Parathyroid adenoma (tissue), 2 donors: ENCODE results near the gene LCN6.
"Not testable (repeated sequence)": the region's sequence is repeated elsewhere in the genome, so short reads cannot be mapped to it uniquely, and the experiment has no call there.

ENCODE experiments used
- H2AFZ ChIP-seq: fragments of 300-600 bp; sonication (generic); one replicate; pipeline ENCODE4 v1.7.0; 2017; ENCODE audit warnings: antibody characterized with exemption, mild to moderate bottlenecking
- H3K27ac ChIP-seq: fragments of 300-600 bp; sonication (generic); one replicate; pipeline ENCODE4 v1.7.0; 2017
- H3K27me3 ChIP-seq: fragments of 300-600 bp; sonication (generic); one replicate; pipeline ENCODE4 v1.7.0; 2017; ENCODE audit warnings: low read length; ENCODE audit not compliant: control insufficient read depth, insufficient read depth
- H3K36me3 ChIP-seq: fragments of 300-600 bp; sonication (generic); one replicate; pipeline ENCODE4 v1.7.0; 2017; ENCODE audit warnings: low read length; ENCODE audit not compliant: control insufficient read depth, insufficient read depth
- H3K4me1 ChIP-seq: fragments of 300-600 bp; sonication (generic); one replicate; pipeline ENCODE4 v1.7.0; 2017; ENCODE audit warnings: control low read depth
- H3K4me2 ChIP-seq: fragments of 300-600 bp; sonication (generic); one replicate; pipeline ENCODE4 v1.7.0; 2017; ENCODE audit warnings: low read length
- H3K4me3 ChIP-seq: fragments of 300-600 bp; sonication (generic); one replicate; pipeline ENCODE4 v1.7.0; 2017; ENCODE audit warnings: low read depth, low read length
- H3K79me2 ChIP-seq: fragments of 300-600 bp; sonication (generic); one replicate; pipeline ENCODE4 v1.7.0; 2017; ENCODE audit warnings: control low read depth
- H3K9ac ChIP-seq: fragments of 300-600 bp; sonication (generic); one replicate; pipeline ENCODE4 v1.7.0; 2017; ENCODE audit warnings: mild to moderate bottlenecking
- H3K9me3 ChIP-seq: fragments of 300-600 bp; sonication (generic); one replicate; pipeline ENCODE4 v1.7.0; 2017; ENCODE audit warnings: low read length; ENCODE audit not compliant: control insufficient read depth
- CTCF ChIP-seq: fragments of 300-600 bp; sonication (generic); IDR thresholded peaks from one replicate; pipeline ENCODE4 v1.7.0; 2017; ENCODE audit warnings: antibody characterized with exemption, mild to moderate bottlenecking
- donor health status: primary hyperparathyroidism.

The LCN6 gene

DNA sequence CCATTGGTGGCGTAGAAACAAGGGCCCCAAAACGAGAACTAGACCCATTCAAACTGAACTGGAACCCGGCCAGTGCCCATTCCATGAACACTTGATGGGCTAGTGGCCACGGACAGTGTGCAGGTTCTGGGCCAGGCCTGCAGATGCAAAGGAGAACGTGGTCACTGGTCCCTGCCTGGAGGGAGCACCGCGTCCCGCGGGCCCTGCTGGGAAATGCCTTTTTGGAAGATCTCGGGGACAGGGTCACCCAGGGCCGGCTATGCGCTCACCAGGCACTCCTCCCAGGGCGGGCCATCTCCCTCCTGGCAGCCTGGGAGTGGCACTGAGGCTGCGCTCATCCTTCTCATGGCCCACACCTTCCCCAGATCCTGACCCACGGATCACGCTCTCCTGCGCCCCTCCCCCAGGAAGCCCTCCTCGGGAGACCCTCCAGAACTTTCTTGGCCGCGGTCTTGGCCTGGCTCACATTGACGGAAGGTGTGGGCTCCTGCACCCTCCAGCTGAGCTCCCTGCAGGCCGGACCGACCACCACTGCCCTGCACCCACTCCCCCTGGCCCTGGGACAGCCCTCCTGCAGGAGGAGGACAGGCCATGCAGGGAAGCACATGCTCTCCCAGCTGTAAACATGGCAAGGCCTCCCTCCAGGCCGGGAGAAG is 38.7 kb downstream of the LCN6 start:
- no peak overlapping the region for H2AFZ ChIP-seq
- H3K27me3 ChIP-seq = no peaks in the 10 kb centered on the region
- no peaks in the 10 kb centered on the region for H3K9me3 ChIP-seq
- no peaks in the 10 kb centered on the region for H3K79me2 ChIP-seq
- no peak overlapping the region for H3K27ac ChIP-seq
- H3K4me2 ChIP-seq = no peak overlapping the region
- H3K4me3 ChIP-seq = no peak overlapping the region
- no peak overlapping the region for H3K9ac ChIP-seq
- no peaks in the 10 kb centered on the region for H3K4me1 ChIP-seq
- no peaks in the 10 kb centered on the region for H3K36me3 ChIP-seq
- no peak for TF ChIP-seq CTCF

GRCh38 chr9:136707849-136708517 is 40.3 kb downstream of the LCN6 start:
- no peaks in the 10 kb centered on the region for H3K9me3 ChIP-seq
- no peaks in the 10 kb centered on the region for H3K79me2 ChIP-seq
- H3K4me3 ChIP-seq = no peak overlapping the region
- no peak for TF ChIP-seq CTCF
- H3K27me3 ChIP-seq = no peaks in the 10 kb centered on the region
- no peak overlapping the region for H3K27ac ChIP-seq
- H3K9ac ChIP-seq = no peak overlapping the region
- H3K4me1 ChIP-seq = no peaks in the 10 kb centered on the region
- H3K4me2 ChIP-seq = no peak overlapping the region
- H3K36me3 ChIP-seq = no peaks in the 10 kb centered on the region
- H2AFZ ChIP-seq = no peak overlapping the region

GRCh38 chr9:136707011-136707410 is 41.3 kb downstream of the LCN6 start:
- TF ChIP-seq CTCF = no peak
- H3K27me3 ChIP-seq = no peaks in the 10 kb centered on the region
- H3K9me3 ChIP-seq = no peaks in the 10 kb centered on the region
- H3K4me1 ChIP-seq = no peaks in the 10 kb centered on the region
- H3K27ac ChIP-seq = no peak overlapping the region
- H3K9ac ChIP-seq = no peak overlapping the region
- no peak overlapping the region for H3K4me3 ChIP-seq
- H3K4me2 ChIP-seq = no peak overlapping the region
- no peaks in the 10 kb centered on the region for H3K36me3 ChIP-seq
- no peaks in the 10 kb centered on the region for H3K79me2 ChIP-seq
- H2AFZ ChIP-seq = no peak overlapping the region

DNA sequence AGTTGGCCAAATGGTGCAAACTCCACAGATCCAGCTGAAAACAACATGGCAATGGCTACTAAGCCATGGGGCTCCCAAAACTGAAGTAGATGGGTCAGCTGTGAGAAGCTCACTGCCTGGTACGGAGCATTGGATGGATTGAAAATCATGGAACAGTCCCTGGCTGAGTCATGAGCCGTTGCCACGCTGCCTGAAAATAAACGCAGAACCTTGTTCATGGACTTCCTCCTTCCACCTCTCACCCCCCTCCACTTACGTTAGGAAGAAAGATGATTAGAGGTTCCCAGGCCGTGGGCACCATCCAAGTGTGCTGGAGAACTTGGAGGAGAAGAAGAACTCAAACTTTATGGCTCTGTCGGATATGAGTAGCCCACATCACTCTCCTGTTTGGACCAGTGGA is 42.8 kb downstream of the LCN6 start:
- H3K4me1 ChIP-seq = no peaks in the 10 kb centered on the region
- no peaks in the 10 kb centered on the region for H3K9me3 ChIP-seq
- no peak overlapping the region for H2AFZ ChIP-seq
- no peaks in the 10 kb centered on the region for H3K79me2 ChIP-seq
- TF ChIP-seq CTCF = no peak
- no peak overlapping the region for H3K4me3 ChIP-seq
- no peak overlapping the region for H3K4me2 ChIP-seq
- no peak overlapping the region for H3K9ac ChIP-seq
- no peaks in the 10 kb centered on the region for H3K36me3 ChIP-seq
- no peak overlapping the region for H3K27ac ChIP-seq
- no peaks in the 10 kb centered on the region for H3K27me3 ChIP-seq

GRCh38 chr9:136704741-136705140 is 43.6 kb downstream of the LCN6 start:
- not testable (repeated sequence) for H3K9me3 ChIP-seq, H3K79me2 ChIP-seq, H3K27me3 ChIP-seq, H3K27ac ChIP-seq, H3K36me3 ChIP-seq, H3K4me1 ChIP-seq, H3K4me3 ChIP-seq, H3K4me2 ChIP-seq, H2AFZ ChIP-seq, H3K9ac ChIP-seq
